T follicular helper cell (primary cell): ENCODE measurements around the gene HIVEP3.

Source experiments
- DNase-seq: peaks from one replicate; pipeline ENCODE4 v3.0.0-alpha.2; 2020; ENCODE audit warnings: low read depth

The HIVEP3 gene

GRCh38 chr1:41812051-41812450 is 106.7 kb downstream of the HIVEP3 start:
- DNase-seq: peak; percentile 20

GRCh38 chr1:41811051-41811795 is 107.5 kb downstream of the HIVEP3 start:
- DNase-seq: no peak

- no peak for DNase-seq
Observed at GRCh38 chr1:41810446-41810845, 108.3 kb downstream of the HIVEP3 start.

- DNase-seq: no peak
Observed at GRCh38 chr1:41809692-41810091, 109.0 kb downstream of the HIVEP3 start.

- DNase-seq: no peak
Observed at GRCh38 chr1:41807390-41807789, 111.3 kb downstream of the HIVEP3 start.

- no peak for DNase-seq
Observed at GRCh38 chr1:41806472-41807155, 112.1 kb downstream of the HIVEP3 start.

GRCh38 chr1:41805771-41806471 is 112.8 kb downstream of the HIVEP3 start:
- DNase-seq: no peak

- DNase-seq: no peak
Observed at GRCh38 chr1:41804176-41804575, 114.5 kb downstream of the HIVEP3 start.

- DNase-seq: no peak
Observed at GRCh38 chr1:41803656-41804055, 115.1 kb downstream of the HIVEP3 start.

GRCh38 chr1:41802532-41803501 is 115.9 kb downstream of the HIVEP3 start:
- no peak for DNase-seq

GRCh38 chr1:41800311-41800829 is 118.4 kb downstream of the HIVEP3 start:
- no peak for DNase-seq

GRCh38 chr1:41799723-41800122 is 119.0 kb downstream of the HIVEP3 start:
- no peak for DNase-seq

GRCh38 chr1:41799205-41799604 is 119.5 kb downstream of the HIVEP3 start:
- no peak for DNase-seq

- no peak for DNase-seq
Observed at GRCh38 chr1:41795205-41795762, 123.4 kb downstream of the HIVEP3 start.

- no peak for DNase-seq
Observed at GRCh38 chr1:41794031-41794430, 124.7 kb downstream of the HIVEP3 start.

GRCh38 chr1:41792485-41792770 is 126.3 kb downstream of the HIVEP3 start:
- no peak for DNase-seq

- no peak for DNase-seq
Observed at GRCh38 chr1:41791667-41792484, 126.8 kb downstream of the HIVEP3 start.

- DNase-seq: no peak
Observed at GRCh38 chr1:41790351-41790750, 128.4 kb downstream of the HIVEP3 start.

GRCh38 chr1:41789661-41790330 is 128.9 kb downstream of the HIVEP3 start:
- no peak for DNase-seq

- DNase-seq: no peak
Observed at GRCh38 chr1:41788427-41788826, 130.3 kb downstream of the HIVEP3 start.
